ENCODE results near the gene FSTL3.
"Not testable (repeated sequence)": the region's sequence is repeated elsewhere in the genome, so short reads cannot be mapped to it uniquely, and the experiment has no call there.

Gene FSTL3

GRCh38 chr19:711254-711653 is 35.1 kb downstream of the FSTL3 start:
- no peak for DNase-seq

- no peak for DNase-seq
These were observed 39.2 kb downstream of the FSTL3 start for GRCh38 chr19:715347-715746.

GRCh38 chr19:718251-718951 is 42.2 kb downstream of the FSTL3 start:
- peak in 1 of 2 donors; percentile 35 for DNase-seq

GRCh38 chr19:718991-719512 is 42.9 kb downstream of the FSTL3 start:
- DNase-seq = peak; percentile 28 to 35

GRCh38 chr19:719636-720344 is 43.6 kb downstream of the FSTL3 start:
- no peak for DNase-seq

GRCh38 chr19:720345-721160 is 44.4 kb downstream of the FSTL3 start:
- peak; percentile 41 to 59 for DNase-seq

- no peak for DNase-seq
These were observed 46.4 kb downstream of the FSTL3 start for GRCh38 chr19:722553-723101.

GRCh38 chr19:723247-723646 is 47.1 kb downstream of the FSTL3 start:
- DNase-seq = no peak

GRCh38 chr19:723714-724113 is 47.5 kb downstream of the FSTL3 start:
- DNase-seq = no peak

- no peak for DNase-seq
These were observed 49.4 kb downstream of the FSTL3 start for GRCh38 chr19:725461-726089.

GRCh38 chr19:726993-727956 is 51.1 kb downstream of the FSTL3 start:
- DNase-seq = no peak

GRCh38 chr19:728011-728410 is 51.8 kb downstream of the FSTL3 start:
- DNase-seq = no peak

GRCh38 chr19:729564-729963 is 53.4 kb downstream of the FSTL3 start:
- not testable (repeated sequence) for DNase-seq

GRCh38 chr19:729965-730668 is 53.9 kb downstream of the FSTL3 start:
- DNase-seq = no peak

- DNase-seq = no peak
These were observed 54.8 kb downstream of the FSTL3 start for GRCh38 chr19:731000-731399.

- DNase-seq = no peak
These were observed 56.2 kb downstream of the FSTL3 start for GRCh38 chr19:732148-733069.
